ENCODE data around the gene ADCY5.

The ADCY5 gene

DNA sequence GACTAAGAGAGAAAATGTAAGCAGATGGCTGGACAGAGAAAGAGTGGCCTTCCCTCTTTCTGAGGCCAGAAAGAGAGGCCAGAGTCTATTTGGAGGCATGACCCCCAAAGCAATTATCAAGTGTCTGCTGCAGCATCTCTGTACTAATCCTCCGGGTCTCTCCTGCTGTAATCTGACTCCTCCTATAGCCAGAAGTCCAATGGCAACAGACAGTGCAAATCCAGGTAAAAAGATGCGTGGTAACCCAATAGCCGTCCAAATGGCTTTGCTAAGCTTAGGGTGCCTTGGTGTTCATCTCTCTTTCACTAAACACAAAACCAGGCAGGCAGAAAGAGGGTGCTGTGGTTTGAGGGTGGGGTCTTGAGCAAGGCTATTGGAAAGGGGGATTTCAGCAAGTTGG, 91.6 kb downstream of the ADCY5 start:
- DNase-seq = no peak

DNA sequence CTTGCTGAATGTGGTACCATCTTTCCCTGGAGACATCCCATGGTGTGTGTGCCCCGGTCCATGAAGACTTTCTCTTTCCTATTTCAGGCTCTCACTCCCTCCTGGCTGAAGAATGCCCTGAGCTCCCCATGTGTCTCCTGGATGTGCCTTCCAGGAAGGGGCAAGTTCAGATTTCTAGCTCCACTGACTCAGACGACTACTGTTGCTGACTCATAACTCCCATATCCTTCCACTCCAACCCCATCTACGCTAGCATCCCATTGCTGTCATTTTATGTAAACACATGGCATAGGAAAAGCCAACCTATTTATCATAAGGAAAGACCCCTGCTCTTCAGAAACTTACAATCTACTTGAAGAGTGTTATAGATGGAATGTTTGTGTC, 95.0 kb downstream of the ADCY5 start:
- DNase-seq = no peak

DNA sequence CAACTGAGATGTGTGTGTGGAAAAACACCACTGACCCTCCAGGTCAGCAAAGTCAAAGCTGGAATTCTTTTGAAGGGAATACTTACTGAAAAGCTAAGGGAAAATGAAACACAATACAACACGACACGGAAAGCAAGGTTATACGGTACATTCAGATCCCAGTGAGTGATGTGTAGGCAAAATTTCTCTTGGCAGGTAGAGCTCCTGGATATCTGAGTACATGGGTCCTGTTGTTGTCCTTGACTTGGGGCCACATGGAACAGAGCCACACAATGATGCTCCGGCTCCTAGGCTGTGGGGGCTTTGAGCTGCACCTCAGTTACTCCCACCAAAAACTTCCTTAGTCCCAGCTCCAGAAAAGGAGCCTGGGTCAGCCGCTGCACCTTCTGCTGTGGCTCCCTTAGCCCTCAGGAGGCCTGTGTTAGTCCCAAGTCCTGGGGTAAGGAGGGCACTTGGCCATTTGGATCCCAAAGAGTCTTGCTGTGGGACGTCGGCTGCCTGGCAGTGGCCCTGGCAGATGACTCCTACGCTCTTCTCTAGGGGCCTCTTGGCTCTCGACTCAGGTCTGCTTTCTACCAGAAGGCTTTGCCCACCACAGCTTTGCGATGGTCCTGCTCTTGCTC, 95.6 kb downstream of the ADCY5 start:
- no peak for DNase-seq

DNA sequence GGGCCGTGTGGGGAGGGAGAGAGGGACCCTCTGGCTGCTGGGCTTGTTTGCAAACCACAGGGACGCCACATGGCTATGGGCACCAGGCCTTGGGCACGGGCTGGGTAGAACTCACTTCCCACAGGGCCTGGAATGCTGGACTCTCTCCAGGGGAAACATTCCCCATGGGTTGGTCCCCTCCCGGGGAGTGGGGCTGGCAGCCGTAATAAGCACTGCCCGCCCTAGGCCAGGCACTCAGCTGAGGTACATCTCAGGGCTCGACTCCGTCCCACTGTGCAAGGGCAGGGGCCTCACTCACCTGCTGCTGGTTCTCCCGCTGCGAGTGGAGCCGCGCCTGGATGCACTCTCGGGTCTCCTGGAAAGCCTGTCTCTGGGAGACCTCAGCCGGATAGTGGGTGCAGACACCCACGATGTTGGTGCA, 96.7 kb downstream of the ADCY5 start:
- DNase-seq = no peak

DNA sequence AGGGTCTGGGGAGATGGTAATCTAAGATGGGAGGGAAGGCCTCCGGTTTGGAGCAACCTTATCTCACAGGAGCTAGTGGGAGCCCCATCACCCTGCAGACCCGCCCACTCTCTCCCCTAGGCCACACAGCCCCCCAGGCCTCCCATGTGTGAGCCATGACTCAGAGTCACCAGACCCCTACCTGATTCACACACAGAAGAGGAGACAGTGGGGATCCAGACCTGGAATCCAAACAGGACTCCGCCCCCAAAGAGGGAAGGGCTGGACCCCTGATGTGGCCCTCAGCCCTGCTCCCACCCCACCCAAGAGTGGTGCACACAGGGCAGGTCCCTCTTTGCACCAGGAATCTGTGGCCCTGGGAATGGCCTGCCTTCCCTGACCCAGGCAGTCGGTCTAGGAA, 97.4 kb downstream of the ADCY5 start:
- DNase-seq = no peak

DNA sequence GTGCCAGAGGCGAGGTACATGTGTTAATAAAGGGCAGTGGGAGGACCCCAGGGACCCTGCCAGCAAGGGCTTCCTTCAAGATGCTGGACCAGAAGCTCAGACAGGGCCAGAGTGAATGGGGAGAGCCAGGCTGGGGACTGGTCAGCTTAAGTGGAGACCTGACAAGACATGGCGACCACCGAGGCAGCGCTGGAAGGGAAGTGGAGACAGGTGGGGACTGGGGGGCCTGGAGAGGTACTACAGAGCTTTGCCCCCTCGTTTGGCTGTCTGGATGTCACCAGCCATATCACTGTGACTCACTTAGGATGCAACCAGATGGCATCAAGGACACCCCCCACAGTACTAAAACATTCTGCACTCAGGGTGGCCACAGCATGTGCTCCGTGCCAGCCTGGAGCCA, 97.9 kb downstream of the ADCY5 start:
- DNase-seq = no peak

DNA sequence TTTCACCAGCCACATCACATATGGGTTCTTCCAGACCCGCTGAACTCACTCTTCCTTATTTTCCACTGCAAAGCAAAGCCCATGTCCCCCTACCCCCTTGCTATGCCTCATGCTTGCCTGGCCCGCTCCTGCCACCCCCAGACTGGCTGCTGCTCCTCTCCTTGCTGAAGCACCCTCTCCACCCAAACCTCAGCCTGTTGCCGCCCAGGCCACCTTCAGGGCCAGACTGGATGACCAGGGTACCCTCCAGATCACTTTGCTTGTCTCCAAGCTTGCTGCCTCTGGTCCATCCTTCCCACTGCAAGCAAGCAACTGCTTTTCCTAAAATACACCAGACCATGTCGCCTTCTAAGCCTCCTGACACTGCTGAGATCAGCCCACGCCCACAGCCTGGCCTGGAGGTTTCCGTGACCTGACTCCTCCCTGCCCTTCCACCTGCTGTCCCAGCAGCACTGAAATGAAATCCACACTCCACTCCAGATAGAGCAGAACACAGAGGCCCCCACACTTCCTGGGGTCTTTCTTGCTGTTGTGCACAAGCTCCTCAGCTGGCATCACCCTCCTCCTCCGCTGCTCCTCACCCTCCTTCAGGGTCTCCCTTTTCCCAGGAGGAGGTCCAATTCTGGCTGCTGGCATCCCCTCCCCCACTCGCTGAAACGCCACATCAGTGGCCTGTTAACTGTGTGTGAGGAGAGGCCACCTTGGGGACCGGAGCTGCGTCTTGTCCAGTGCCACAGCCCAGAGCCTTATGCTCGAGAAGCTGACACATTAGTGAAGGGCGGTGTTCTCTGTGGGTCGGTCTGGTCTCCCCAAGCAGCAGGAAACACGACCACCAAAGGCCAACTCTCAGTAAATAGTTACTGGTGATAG, 99.1 kb downstream of the ADCY5 start:
- no peak for DNase-seq

DNA sequence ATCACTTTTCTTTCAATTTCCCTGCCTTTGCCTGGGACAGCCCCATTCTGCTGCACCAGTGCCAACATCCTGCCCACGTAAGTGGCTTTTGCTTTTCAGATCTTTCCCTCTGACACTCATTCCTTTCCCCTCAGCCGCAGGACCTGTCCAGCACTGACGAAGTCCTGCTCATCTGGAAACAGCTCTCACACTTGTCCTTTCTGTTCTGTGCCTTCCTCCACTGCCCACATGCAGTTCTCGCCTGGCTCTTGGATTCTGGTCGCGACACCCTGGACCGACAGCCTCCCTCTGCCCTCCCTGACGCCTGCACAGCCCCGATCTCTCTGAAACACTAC, 99.7 kb downstream of the ADCY5 start:
- no peak for DNase-seq

DNA sequence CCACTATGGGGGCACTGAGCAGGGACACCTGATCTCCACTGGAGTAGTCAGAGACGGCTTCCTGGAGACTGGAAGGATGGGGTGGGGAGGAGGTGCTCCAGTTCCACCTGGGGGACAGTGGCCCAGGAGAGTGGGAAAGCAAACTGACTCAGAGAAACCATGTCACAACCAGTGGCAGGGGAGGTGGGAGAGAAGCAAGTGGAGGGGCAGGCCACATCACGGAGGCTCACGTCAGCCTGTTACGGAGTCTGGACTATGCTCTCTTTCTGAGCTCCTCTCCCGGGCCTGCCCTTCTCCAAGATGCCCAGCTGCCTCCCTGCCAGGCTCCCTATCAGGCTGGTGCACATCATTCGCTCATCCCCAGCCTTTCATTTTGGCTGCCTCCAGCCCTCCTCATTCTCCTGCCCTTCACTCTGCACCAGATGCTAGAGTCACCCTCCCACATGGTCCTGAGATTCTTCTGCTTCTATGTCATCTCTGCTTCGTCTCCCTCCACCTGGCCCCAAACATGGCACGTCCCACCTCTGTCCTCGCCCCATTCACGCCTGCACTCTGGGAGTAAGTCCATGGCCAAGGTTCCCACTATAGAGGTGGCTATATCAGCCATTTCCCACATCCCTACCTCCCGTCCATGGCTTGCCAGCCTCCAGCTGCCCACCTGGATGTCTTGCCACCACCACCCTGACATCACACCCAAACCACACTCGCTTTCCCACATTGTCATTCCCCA, 100.3 kb downstream of the ADCY5 start:
- DNase-seq = no peak

DNA sequence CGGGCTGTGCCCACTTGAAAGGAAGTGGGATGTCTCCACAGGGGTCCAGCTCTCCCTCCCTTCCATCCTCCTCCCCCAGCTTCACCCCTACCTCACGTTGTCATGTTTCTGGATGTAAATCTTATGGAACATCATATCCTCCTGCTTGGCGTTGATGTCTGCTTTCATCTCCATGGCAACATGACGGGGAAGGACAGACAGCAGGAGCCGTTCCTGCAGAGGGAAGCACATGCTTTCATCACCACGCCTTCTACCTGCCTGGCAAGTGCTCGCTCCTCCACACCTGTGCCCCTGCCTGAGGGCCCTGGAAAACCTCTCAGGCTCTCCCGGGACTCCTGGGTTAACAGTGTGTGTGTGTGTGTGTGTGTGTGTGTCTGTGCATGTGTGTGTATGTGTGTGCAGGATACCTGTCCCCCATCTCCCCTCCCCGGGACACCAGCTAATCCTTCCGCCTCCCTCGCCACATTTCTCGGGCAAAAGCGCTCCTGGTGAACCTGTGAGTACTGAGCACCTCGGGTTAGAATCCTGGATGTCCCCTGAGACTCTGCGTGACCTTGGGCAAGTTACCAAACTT, 101.1 kb downstream of the ADCY5 start:
- DNase-seq = no peak

DNA sequence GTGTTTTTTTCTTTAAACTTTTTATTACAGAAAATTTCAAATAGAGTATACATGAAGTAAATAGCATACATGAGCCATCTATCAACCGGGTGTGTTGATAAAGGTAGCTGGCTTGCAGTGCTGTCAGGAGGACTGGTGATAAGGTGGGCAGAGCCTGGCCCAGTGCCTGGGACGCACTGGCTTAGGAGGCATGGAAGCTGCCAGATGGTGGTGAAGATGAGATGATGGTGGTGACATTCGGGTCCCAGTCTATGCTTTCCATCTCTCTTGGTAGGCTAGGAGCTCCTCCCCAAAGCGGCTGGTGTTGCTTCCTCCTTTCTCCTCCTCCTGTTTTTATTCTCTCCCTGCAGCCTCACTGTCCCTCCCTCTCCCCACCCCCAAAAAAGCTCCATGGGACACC, 101.7 kb downstream of the ADCY5 start:
- DNase-seq = no peak

DNA sequence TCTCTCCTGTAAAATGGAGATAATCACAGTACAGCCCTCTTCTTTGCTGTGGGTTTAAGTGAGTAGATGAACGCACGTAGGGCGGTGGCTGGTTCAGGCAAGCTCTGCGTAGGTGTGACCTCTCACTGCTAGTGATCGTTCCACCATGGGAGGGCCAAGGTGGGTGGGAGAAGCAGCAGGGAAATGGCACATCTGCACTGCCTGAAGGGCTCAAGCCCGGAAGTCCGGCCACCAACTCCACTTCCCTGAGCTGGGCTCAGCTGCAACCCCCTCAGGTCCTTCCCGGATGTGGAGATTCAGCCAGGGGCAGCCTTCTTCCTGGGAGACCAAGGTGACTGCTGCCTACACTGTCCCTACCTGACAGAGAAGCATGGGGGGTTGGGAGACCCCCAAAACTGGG, 102.9 kb downstream of the ADCY5 start:
- no peak for DNase-seq

DNA sequence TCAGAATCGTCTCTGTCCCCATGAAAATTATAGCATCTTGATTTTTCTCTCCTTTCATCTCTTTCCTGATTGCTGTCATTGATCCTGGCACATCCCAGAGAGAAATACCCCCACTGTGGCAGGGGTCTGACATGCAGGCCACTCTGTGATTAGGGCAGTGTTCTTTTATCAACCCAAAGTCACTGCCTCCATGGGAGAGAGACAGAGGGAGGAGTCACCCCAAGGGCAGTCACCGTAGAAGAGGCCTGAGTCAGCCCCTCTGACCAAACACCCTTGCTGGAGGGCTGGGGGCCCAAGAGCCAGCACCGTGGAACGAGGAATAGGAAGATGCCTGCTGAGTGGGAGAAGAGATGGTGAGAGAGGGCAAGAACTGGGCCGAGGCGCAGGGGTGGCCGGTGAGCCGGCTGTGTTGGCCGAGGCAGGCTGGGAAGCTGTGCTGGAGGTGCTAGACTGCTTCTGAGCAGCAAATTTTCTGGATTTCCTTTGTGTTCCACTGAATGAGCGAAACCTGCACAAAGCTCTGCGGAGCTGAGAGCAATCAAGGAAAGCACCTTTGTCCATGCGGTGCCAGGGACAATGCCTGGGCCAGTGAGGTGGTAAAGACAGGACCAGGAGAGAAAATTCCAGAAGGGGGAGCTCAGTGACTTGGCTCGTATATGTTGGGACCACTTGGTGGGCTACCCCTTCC, 103.8 kb downstream of the ADCY5 start:
- DNase-seq = no peak

DNA sequence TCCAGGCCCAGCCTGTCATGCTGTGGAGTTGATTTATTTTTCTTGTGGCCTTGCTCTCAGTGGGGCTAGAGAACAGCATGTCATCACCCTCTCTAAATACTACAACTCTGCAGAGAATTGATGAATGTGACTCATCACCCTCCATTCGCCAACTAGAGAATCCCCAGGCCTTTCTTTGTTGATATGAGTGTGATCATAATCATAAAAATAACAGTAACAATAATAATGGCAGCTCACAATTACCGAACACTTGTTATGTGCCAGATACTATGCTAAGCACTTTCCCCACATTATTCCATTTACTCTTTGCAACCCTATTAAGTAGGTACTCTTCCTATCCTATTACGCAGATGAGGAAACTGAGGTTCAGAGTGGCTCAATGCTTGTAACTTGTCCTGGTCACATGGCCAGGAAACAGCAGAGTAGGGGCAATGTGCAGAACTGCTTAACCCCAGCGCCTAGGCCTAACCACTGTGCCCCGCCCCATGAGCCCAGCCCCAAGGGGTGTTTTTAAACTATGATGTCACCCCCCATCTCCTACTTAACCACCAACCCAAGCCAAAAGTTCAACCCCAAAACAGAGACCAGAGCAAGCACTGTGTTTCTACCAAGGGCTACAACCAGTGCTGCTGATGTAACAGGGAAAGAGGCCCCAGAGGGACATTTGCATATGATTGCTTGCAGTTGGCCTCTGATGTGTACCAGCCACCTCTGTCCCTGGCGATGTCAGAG, 104.5 kb downstream of the ADCY5 start:
- DNase-seq = peak in 1 of 2 experiments; percentile 3

DNA sequence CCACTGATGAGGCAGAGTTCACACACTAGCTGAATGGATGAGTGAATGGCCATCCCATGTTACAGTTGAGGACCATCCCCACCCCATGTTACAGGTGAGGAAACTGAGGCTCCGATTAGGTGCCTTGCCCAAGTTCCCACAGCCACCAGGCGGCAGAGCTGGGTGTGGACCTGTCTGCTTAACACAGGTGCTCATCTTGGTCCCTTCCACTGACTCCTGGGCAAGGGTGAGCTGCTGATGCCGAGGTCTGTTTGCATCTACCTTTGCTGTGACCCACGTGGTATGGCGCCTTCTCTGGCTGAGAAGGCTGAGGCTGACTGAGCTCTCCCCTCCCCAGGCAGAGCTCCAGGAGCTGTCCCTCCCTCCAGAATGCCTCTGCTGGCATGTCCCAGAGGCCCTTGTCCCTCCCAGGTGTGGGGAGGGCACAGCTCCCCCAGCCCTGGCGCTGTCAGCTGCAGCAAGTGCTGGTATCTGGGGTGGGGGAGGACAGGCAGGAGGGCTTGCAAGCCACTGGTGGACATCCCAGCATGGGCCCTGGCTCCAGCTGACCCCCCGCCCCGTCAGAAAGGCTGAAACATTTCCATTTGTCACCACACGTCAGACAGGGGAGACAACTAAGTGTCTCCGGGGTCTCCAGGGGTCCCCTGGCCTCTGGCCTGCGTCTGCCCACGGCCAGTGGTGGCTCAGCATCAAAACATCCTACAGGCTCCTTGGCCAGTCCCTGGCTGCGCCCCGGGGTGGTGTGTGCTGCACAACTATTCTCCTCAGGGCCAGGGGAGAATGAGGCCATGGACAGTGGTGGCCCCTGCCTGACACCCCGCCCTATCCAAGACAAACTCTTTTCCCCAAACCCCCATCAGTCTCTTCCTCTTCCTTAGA, 105.4 kb downstream of the ADCY5 start:
- no peak for DNase-seq

DNA sequence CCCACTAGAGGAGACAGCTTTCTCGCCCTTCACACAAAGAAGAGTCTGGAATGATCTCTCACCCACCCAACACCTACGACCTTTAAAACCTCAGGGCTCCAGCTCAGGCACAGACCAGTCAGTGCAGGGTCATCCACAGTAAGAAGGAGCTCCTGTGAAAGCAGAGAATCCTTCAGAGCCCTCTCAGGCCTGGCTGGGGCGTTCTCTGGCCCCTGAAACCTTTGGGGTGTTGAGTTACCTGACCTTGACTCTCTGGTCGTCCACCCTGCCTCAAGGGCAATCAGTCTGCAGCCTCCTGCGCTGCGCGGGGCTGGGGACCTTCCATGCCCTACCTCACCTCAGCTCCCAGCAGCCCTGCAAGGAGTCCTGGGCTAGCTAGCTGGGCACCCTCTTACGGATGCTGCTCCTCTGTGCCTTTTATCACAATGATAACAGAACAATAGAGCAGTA, 106.2 kb downstream of the ADCY5 start:
- DNase-seq = no peak

DNA sequence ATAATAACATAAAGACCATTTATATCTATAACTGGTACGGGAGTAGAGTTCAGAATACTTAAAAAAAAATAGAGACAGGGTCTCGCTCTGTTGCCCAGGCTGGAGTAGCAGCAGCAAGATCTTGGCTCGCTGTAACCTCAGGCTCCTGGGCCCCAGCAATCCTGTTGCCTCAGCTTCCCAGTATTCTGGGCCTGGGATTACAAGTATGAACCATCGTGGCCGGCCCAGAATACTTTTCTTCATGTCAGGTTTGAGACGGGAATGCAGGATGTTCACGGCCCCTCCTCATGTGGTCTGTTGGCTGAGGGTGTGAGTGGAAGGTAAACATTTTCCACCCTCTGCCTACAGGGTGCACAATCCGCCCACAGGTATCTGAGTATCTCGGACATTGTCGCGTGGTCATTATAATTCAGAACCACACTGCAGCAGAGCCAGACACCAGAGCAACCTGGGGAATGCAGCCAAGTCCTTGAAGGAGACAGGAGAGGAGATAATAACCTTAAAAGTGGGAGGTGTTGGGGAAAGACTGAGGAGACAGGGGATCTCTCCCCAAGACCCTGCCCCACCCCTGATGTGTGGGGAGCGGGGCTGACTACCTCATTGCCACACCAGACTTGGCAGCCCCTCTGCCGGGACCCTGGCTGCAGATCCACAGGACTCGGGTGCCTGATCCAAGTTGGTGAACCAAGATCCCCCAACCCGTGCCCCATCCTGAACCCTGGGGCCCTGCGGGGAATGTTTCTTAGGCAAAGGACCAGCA, 106.8 kb downstream of the ADCY5 start:
- no peak for DNase-seq

DNA sequence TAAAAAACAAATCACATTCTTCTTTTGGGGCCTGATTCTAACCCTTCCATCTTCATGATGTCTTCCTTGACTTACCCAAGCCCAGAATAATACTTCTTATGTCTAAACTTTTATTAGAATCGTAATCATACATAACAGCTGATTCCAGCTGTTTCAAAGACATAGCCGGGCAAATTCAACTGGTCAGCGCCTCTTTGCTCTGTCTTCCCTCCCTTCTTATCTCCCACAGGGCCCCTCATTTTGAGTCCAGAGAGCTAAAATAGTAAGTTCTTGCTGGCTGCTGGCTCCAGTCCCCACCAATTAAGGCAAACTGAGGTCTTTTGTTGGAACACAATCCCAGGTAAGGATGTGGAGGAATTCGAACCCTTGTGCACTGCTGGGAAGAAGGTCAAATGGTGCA, 108.6 kb downstream of the ADCY5 start:
- no peak for DNase-seq

DNA sequence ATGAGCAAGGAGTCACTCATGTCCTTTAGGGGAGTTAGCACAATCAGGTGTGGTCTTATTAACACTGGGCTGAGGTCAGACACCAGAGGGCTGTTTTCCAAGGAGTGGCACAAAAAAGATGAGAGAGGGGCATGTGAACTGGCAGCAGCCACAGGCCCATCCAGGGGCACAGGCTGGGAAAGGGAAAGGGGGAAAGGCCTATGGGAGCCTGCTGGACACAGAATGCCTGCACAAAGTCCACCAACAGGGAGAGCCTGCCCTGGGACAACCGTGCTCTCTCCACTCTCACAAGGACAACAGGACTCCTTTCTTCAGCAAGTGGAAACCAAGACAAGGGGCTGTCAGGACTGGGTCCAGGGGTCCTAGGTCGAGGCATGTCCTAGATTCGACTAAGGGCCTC, 109.6 kb downstream of the ADCY5 start:
- no peak for DNase-seq

DNA sequence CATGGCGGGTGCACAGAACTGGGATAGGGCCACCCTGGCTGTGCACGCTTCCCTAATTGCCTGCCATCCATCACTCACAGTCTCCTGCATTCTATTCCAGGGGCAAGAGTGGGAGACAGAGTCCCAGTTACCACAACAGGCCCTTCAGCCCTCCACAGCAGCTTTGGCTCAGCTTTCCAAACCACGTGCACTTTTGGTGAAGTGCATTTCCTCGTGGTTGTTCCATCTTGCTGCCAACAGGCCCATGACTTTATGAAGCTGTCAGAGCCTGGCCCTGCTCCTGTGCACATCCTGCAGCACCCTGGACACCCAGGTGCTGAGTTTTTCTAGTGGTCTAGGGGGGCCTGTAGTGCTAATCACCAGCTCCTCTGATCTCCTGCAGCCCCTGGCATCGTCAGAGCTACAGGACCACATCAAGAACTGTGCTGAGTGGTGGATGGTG, 110.2 kb downstream of the ADCY5 start:
- no peak for DNase-seq

Data from SHP77 (cell line).